Measurements from ENCODE around the gene TMPRSS11B.
"Not testable (repeated sequence)": the region's sequence is repeated elsewhere in the genome, so short reads cannot be mapped to it uniquely, and the experiment has no call there.

TMPRSS11B gene

DNA sequence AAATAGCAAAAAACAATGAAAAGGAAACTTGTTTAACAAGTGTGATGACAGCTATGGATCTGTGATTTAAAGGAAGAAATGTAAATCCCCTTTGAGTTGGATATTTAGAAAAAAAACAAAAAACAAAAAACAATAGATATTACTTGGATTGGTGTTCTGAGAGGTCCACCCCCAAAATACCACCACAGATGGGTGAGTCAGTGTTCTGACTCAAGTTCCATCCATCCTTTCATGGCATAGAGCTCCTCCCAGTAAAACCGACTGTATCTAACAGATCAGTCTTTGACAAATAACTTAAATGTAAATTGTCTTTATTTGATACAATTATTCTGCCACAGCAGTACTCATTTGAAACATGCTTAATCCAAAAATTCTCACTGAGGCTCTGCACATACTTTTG is 27.4 kb downstream of the TMPRSS11B start:
- no peak for DNase-seq (ENCODE audit: low read depth in 1 of 2, low spot score in 1 of 2)

DNA sequence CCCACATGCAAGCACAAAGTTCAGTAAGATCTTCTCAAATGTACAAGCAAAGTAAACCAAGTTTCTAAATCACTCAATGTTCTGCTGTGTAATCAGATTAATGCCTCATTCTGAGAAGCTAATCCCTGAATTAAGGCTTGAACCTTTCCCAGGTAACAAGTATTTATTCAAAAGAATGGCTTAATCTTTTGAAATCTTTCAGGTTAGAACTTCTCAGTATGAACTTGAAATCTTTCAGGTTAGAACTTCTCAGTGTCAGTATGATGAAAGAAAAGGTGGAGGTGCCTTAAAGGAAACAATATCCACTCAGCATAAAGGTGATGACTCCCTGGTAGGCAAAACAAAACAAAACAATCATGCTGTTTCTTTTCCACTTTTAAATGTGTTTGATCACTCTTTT is 29.0 kb downstream of the TMPRSS11B start:
- DNase-seq (ENCODE audit: low read depth in 1 of 2, low spot score in 1 of 2), result no peak

DNA sequence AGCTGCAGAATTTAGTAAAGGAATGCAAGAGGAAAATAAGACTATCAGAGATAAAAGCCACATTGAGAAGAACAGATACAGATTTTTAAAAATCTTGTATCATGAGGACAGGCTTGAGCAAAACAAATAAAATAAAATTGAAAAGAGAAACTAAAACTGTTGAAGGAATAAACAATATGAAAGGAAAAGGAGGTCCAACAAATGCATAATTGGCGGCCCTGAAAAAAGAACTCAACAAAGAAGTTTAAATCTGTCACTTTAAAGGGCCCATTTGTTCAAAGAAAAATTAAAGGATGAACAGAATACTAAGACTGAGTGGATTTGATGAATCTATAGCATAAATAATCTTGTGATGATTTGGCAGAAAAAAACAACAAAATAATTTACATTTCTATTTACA is 36.5 kb downstream of the TMPRSS11B start:
- no peak for DNase-seq (ENCODE audit: low read depth in 1 of 2, low spot score in 1 of 2)

DNA sequence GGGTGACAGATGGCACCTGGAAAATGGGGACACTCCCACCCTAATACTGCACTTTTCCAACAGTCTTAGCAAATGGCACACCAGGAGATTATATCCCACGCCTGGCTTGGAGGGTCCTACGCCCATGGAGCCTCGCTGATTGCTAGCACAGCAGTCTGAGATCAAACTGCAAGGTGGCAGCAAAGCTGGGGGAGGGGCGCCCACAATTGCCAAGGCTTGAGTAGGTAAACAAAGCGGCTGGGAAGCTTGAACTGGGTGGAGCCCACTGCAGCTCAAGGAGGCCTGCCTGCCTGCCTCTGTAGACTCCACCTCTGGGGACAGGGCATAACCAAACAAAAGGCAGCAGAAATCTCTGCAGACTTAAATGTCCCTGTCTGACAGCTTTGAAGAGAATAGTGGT is 51.2 kb downstream of the TMPRSS11B start:
- not testable (repeated sequence) for DNase-seq (ENCODE audit: low read depth in 1 of 2, low spot score in 1 of 2)

DNA sequence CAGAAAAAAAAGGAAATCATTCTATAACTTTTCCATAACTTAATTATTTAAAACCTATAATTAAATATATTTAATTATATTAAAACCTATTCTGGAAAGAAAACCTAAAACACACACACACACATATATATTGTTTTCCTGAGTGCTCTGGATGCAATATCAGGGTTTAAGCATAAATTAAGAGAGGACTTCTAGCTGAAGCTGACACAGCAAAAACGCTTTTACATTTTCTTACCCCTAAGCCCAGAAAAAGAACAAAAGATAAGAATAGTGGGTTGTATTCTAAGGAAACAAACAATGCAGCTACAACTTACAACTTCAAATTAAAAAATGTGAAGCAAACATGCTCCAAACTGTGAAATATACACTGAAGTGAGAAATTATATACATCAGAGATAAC is 52.3 kb downstream of the TMPRSS11B start:
- no peak for DNase-seq (ENCODE audit: low read depth in 1 of 2, low spot score in 1 of 2)

DNA sequence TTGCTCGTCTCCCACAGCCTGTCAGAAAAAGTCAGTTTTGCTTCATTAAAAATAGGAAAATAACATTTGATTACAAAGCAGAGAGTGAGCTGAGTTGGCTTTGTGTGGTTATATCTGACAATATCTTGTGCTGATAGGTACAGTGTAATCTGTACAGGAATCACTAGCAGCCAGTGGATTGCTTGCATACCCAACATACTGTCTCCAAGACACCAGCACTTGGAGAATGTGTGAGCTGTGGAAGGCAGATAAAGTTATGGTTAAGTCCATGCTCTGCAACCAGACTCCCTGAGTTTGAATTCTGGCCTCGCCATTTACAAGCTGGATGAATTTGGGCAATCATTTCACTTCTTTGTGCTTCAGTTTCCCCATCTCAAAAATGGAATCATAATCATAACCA is 58.3 kb downstream of the TMPRSS11B start:
- DNase-seq (ENCODE audit: low read depth in 1 of 2, low spot score in 1 of 2), result no peak

DNA sequence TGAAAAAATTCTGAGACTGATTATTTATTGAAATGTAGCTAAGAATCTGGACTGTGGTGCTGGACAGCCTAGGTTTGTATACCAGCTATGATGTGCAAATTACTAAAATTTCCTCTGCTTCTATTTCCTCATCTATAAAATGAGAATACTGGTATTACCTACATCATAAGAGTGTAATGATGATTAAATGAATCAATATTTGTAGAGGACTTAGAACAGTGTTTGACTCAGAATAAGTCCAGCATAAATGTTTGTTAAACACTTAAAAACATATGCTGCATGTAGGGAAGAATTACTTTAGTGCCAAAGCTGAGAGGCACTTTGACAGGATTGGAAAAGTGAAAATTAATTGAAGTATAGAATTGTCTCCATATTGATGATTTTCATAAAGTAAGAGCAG is 60.6 kb downstream of the TMPRSS11B start:
- no peak for DNase-seq (ENCODE audit: low read depth in 1 of 2, low spot score in 1 of 2)

DNA sequence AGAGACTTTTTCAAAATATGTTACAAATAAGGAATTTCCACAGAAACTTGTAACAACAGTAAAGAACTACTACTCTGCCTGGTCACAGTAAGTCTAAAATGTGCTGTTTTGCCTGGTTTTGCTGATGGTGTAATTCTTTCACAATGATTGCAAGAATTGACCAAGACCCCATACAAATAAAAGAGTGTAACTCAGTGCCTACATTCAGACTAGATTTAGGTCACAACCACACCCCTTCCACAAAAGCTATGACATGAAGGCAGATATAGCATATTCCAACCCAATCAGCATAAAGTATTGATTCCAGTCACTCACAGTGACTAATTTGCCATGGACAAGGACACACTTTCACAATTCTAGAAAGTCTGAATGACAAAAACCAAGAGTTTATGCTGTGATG is 62.1 kb downstream of the TMPRSS11B start:
- DNase-seq (ENCODE audit: low read depth in 1 of 2, low spot score in 1 of 2), result no peak

DNA sequence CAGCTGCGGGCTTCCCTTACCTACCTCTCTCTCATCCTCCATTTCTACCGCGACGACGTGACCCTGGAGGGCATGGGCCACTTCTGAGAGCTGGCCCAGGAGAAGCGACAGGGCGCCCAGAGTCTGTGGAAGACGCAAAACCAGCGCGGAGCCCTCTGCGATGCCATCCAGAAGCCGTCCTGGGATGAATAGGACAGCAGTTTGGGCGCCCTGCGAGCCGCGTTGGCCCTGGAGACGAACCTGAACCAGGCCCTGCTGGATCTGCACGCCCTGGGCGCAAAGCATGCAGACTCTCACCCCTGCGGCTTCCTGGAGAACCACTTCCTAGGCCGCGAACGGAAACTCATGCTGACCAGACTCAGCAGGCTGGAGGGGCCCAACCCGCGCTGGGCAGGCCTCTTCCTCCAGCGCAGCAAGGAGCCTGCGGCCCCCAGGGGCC is 63.1 kb downstream of the TMPRSS11B start:
- DNase-seq (ENCODE audit: low read depth in 1 of 2, low spot score in 1 of 2), result no peak

DNA sequence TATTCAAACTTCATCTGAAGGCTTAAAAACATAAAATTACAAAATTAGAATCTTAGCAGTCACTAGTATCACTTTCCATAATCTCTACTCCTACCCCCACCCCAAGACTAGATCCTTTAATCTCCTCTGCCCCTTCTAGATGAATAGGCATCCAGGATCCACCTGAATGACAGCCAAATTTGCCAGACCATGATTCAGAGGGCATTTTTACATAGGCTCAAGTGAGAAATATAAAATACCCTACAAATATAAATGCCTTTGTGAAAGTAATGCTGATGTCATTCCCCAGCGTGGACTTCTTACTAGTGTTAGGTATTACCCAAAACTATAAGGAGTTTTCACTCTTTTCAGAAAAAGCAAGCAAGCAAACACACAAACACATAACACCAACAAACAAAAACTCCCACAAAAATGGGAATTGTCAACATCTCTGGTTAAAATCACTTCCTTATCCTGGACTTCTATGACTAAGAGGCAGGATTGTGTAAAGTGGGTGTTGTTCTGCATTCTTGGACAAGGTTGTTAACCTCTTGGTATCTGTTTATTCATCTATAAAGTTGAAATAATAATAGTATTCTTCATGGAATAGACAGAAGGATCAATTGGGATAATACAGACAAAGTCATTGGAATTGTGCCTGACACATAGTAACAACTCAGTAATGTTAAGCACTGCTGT is 64.5 kb downstream of the TMPRSS11B start:
- DNase-seq (ENCODE audit: low read depth in 1 of 2, low spot score in 1 of 2), result no peak

DNA sequence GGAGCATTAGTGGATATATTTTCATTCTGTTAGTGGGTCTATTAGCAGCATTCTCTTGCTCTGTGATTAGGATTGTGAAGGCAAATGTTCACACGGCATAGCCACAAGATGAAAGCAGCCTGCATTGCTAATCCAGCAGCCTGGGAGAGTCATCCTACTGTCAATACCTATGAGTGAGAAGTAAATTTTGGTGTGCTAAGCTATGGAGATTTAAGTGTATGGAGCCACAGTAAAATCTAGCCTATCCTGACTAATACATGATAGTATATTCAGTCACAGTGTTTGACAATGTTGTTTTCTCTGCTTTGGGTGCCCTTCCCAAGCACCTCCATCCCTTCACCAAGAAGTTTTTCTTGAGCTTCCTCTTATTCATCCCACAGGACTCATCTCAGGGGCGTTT is 68.6 kb downstream of the TMPRSS11B start:
- no peak for DNase-seq (ENCODE audit: low read depth in 1 of 2, low spot score in 1 of 2)
